A673 (cell line): ENCODE measurements around the gene GZMA. TPM values are rescaled to one million over a fixed set of nuclear protein-coding genes. Genes with fewer than 3 reads are reported as not detected.
"Not testable (repeated sequence)": the region's sequence is repeated elsewhere in the genome, so short reads cannot be mapped to it uniquely, and the experiment has no call there.

Experiments
- BruUV-seq: library from RNA; stranded (reverse); fragments of 400-500 nt; replicated peaks from 2 replicates; lab custom pipeline; 2021; lab: Mats Ljungman, UMichigan
- CTCF ChIA-PET: fragments of 300-600 bp; sonication (Branson Sonifier 250); formaldehyde crosslinking; loops from one replicate; lab custom pipeline; 2022; ENCODE audit warnings: antibody characterized with exemption; lab: Charles Lee
- POLR2A ChIA-PET: fragments of 300-600 bp; sonication (Branson Sonifier 250); formaldehyde crosslinking; loops from one replicate; lab custom pipeline; 2022; ENCODE audit warnings: antibody characterized with exemption; ENCODE audit not compliant: low non-redundant PET; lab: Charles Lee
- DNase-seq: peaks from one replicate; pipeline ENCODE4 v3.0.0-alpha.2; 2015; ENCODE audit warnings: low spot score
- H3K27ac ChIP-seq: fragments of 200-600 bp; sonication (generic); 2 replicates; pipeline ENCODE4 v1.5.1; 2016; ENCODE audit warnings: mixed run types, low read depth, mild to moderate bottlenecking, mixed read lengths, antibody characterized with exemption, low read length; ENCODE audit not compliant: poor library complexity, severe bottlenecking
- H3K27me3 ChIP-seq: fragments of 200-600 bp; sonication (generic); replicated peaks from 2 replicates; pipeline ENCODE4 v1.6.1; 2017; ENCODE audit warnings: mixed run types, low read depth, mild to moderate bottlenecking, mixed read lengths, antibody characterized with exemption, low read length; ENCODE audit not compliant: insufficient read depth, poor library complexity
- H3K36me3 ChIP-seq: fragments of 200-600 bp; sonication (generic); 2 replicates; pipeline ENCODE4 v1.6.1; 2016; ENCODE audit warnings: mixed run types, mild to moderate bottlenecking, mixed read lengths, antibody characterized with exemption, low read length; ENCODE audit not compliant: insufficient read depth, poor library complexity, severe bottlenecking
- H3K4me1 ChIP-seq: fragments of 200-600 bp; sonication (generic); 2 replicates; pipeline ENCODE4 v1.6.1; 2017; ENCODE audit warnings: mixed run types, mild to moderate bottlenecking, mixed read lengths, antibody characterized with exemption, low read length; ENCODE audit not compliant: insufficient read depth, poor library complexity, severe bottlenecking
- H3K4me3 ChIP-seq: fragments of 200-600 bp; sonication (generic); 2 replicates; pipeline ENCODE4 v1.5.1; 2016; ENCODE audit warnings: low read depth, mixed run types, mild to moderate bottlenecking, mixed read lengths, low read length; ENCODE audit not compliant: poor library complexity, severe bottlenecking
- H3K9me3 ChIP-seq: fragments of 200-600 bp; sonication (generic); 2 replicates; pipeline ENCODE4 v1.6.1; 2016; ENCODE audit warnings: mixed run types, low read depth, mild to moderate bottlenecking, mixed read lengths, antibody characterized with exemption, low read length; ENCODE audit not compliant: poor library complexity, severe bottlenecking
- CTCF ChIP-seq: fragments of 300-800, 200-600 bp; sonication (generic); conservative IDR thresholded peaks from 2 replicates; pipeline ENCODE4 v1.5.1; 2017; ENCODE audit warnings: low read depth, mild to moderate bottlenecking, antibody characterized with exemption, low read length, moderate library complexity, mixed read lengths
- EZH2 ChIP-seq: fragments of 200-600 bp; sonication (generic); IDR thresholded peaks from 2 replicates; pipeline ENCODE4 v1.6.1; 2017; ENCODE audit warnings: borderline replicate concordance, low read depth, mild to moderate bottlenecking, mixed read lengths, antibody characterized with exemption, low read length; ENCODE audit not compliant: poor library complexity, severe bottlenecking
- intact Hi-C: fragments of 100-400 bp; cut with micrococcal nuclease; formaldehyde crosslinking; loops from one replicate; pipeline ENCODE4 v1.10.0; 2022; ENCODE audit not compliant: unreplicated experiment
- total RNA-seq: library from RNA; stranded (reverse); gene quantifications from 2 replicates; pipeline ENCODE4 v1.2.3, GENCODE V29; 2021

The GZMA gene
- total RNA-seq, 1 experiment from 2014 or later, result not detected

GRCh38 chr5:55073211-55073610 lies 29.2 kb upstream of the GZMA start:
- H3K4me1 ChIP-seq, result no peaks in the 10 kb centered on the region
- intact Hi-C loops, result no loop called here
- ChIA-PET POLR2A (no interaction called here), CTCF (no interaction called here)
- H3K36me3 ChIP-seq, result no peaks in the 10 kb centered on the region
- TF ChIP-seq CTCF (no peak), EZH2 (no peak)
- no TSS peak for BruUV-seq
- H3K27me3 ChIP-seq, result peaks cover 19% of the 10 kb centered on the region
- no peak overlapping the region for H3K27ac ChIP-seq
- DNase-seq, result no peak
- no peaks in the 10 kb centered on the region for H3K9me3 ChIP-seq
- H3K4me3 ChIP-seq, result no peak overlapping the region

GRCh38 chr5:55081541-55081940 lies 20.9 kb upstream of the GZMA start:
- intact Hi-C loops, result no loop called here
- Histone ChIP-seq H3K27ac (no peak overlapping the region), H3K4me3 (no peak overlapping the region), H3K4me1 (no peaks in the 10 kb centered on the region), H3K9me3 (no peaks in the 10 kb centered on the region), H3K27me3 (no peaks in the 10 kb centered on the region), H3K36me3 (no peaks in the 10 kb centered on the region)
- TF ChIP-seq EZH2, result no peak
- TF ChIP-seq CTCF, result no peak
- no peak for DNase-seq
- ChIA-PET CTCF (no interaction called here), POLR2A (no interaction called here)
- no TSS peak for BruUV-seq

GRCh38 chr5:55089301-55089700 lies 13.1 kb upstream of the GZMA start:
- H3K36me3 ChIP-seq, CTCF ChIA-PET, intact Hi-C loops, H3K4me3 ChIP-seq, POLR2A ChIA-PET, H3K27ac ChIP-seq, DNase-seq, H3K27me3 ChIP-seq, BruUV-seq, H3K4me1 ChIP-seq, H3K9me3 ChIP-seq: not testable (repeated sequence)

- H3K4me3 ChIP-seq, POLR2A ChIA-PET: not testable (repeated sequence)
Observed at GRCh38 chr5:55091011-55091410, 11.4 kb upstream of the GZMA start.

More at GRCh38 chr5:55091011-55091410, 11.4 kb upstream of the GZMA start:
- CTCF ChIA-PET, H3K9me3 ChIP-seq, intact Hi-C loops, H3K27me3 ChIP-seq, BruUV-seq, DNase-seq, H3K27ac ChIP-seq, H3K4me1 ChIP-seq, H3K36me3 ChIP-seq: not testable (repeated sequence)
